Peyer's patch (tissue), 4 donors: ENCODE data around the gene KDM6A. TPM values are rescaled to one million over a fixed set of nuclear protein-coding genes. Genes with fewer than 3 reads are reported as not detected.
"Not testable (repeated sequence)": the region's sequence is repeated elsewhere in the genome, so short reads cannot be mapped to it uniquely, and the experiment has no call there.

Experiments
- DNase-seq, 3 donors: peaks; one replicate each; pipeline ENCODE4 v3.0.0-alpha.2; 2017 to 2019
- H3K27ac ChIP-seq, 4 donors: fragments of 200-600 bp; sonication (generic); one replicate each; pipeline ENCODE4 v1.5.1; 2016 to 2019
- H3K27me3 ChIP-seq, 2 donors: fragments of 200-600 bp; sonication (generic); one replicate each; pipeline ENCODE4 v1.5.1; 2019
- H3K36me3 ChIP-seq, 3 donors: fragments of 200-600 bp; sonication (generic); one replicate each; pipeline ENCODE4 v1.5.1; 2016 to 2019
- H3K4me1 ChIP-seq, 4 donors: fragments of 200-600 bp; sonication (generic); one replicate each; pipeline ENCODE4 v1.5.1; 2016 to 2019
- H3K4me3 ChIP-seq, 4 donors: fragments of 200-600 bp; sonication (generic); 1 replicate in 3 of 4; 2 replicates in 1 of 4; pipeline ENCODE4 v1.5.1; 2016 to 2019; ENCODE audit warnings: mild to moderate bottlenecking in 1 of 4
- H3K9me3 ChIP-seq, 4 donors: fragments of 200-600 bp; sonication (generic); one replicate each; pipeline ENCODE4 v1.5.1; 2016 to 2019; ENCODE audit warnings: mild to moderate bottlenecking in 1 of 4
- POLR2A ChIP-seq, 2 donors: fragments of 450-650 bp; IDR thresholded peaks; one replicate each; pipeline ENCODE4 v1.5.1; 2017; ENCODE audit warnings: antibody characterized with exemption in 2 of 2, mild to moderate bottlenecking in 2 of 2, moderate library complexity in 2 of 2
- total RNA-seq, 4 donors: library from RNA; depleted of rRNA; stranded (reverse); fragments of >200 nt; gene quantifications; one replicate each; pipeline ENCODE4 v1.1.0, GENCODE V29; 2016
- TF ChIP-seq, protein P1 (sequence below), 6 experiments: fragments of 450-650 bp in 4 of 6; fragments of 200-600 bp in 2 of 6; sonication (generic) in 1 of 6; IDR thresholded peaks; one replicate each; pipeline ENCODE4 v1.5.1; 2017 to 2019; ENCODE audit warnings: antibody characterized with exemption in 6 of 6, mild to moderate bottlenecking in 3 of 6, moderate library complexity in 1 of 6

The KDM6A gene
- total RNA-seq, 4 donors from 2014 or later, result 40.4 to 83.2 (median 73.7) TPM

DNA sequence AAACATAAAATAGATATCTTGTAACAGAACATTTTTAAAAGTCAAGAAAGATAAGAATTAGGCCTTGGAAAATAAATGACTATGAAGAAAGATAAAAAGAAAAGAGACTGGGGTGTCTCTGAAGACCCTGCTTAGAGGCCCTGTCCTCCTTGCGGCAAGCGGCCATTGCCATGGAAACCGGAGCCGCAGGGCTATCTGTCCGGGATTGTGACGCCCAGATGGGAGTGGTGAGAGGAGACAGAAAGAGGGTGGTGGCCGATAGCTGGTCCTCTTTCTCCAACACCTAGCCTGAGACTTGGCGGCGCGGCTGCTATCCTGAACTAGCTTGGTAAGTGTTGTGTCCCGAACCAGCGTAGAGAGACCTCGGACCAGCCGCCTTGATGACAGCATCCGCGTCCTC is 29.2 kb upstream of the KDM6A start, which contains the start of gene DUSP21:
TSS of gene DUSP21 (plus strand) at position 269 of the 400 bp plus-strand sequence. CDS start at position 381, 112 bp downstream.
- TF ChIP-seq, protein P1, sequence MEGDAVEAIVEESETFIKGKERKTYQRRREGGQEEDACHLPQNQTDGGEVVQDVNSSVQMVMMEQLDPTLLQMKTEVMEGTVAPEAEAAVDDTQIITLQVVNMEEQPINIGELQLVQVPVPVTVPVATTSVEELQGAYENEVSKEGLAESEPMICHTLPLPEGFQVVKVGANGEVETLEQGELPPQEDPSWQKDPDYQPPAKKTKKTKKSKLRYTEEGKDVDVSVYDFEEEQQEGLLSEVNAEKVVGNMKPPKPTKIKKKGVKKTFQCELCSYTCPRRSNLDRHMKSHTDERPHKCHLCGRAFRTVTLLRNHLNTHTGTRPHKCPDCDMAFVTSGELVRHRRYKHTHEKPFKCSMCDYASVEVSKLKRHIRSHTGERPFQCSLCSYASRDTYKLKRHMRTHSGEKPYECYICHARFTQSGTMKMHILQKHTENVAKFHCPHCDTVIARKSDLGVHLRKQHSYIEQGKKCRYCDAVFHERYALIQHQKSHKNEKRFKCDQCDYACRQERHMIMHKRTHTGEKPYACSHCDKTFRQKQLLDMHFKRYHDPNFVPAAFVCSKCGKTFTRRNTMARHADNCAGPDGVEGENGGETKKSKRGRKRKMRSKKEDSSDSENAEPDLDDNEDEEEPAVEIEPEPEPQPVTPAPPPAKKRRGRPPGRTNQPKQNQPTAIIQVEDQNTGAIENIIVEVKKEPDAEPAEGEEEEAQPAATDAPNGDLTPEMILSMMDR (IDR thresholded peaks at IDR 0.05), result no peak
- TF ChIP-seq POLR2A (IDR thresholded peaks at IDR 0.05), result no peak
- Histone ChIP-seq H3K36me3 (no peaks in the 10 kb centered on the region), H3K27me3 (no peaks in the 10 kb centered on the region), H3K4me3 (no peak within 1 kb of the TSS), H3K4me1 (no peaks in the 10 kb centered on the region), H3K9me3 (no peaks in the 10 kb centered on the region), H3K27ac (peak within 1 kb of the TSS in 1 of 4 donors; percentile 34)
- no peak for DNase-seq

DNA sequence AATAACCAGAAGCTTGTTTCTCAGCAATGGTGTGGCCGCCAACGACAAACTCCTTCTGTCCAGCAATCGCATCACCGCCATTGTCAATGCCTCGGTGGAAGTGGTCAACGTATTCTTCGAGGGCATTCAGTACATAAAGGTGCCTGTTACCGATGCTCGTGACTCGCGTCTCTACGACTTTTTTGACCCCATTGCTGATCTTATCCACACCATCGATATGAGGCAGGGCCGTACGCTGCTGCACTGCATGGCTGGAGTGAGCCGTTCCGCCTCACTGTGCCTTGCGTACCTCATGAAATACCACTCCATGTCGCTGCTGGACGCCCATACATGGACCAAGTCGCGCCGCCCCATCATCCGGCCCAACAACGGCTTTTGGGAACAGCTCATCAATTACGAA is 28.8 kb upstream of the KDM6A start:
- Histone ChIP-seq H3K4me1 (no peaks in the 10 kb centered on the region), H3K27ac (no peak overlapping the region), H3K9me3 (no peaks in the 10 kb centered on the region), H3K36me3 (no peaks in the 10 kb centered on the region), H3K4me3 (no peak overlapping the region), H3K27me3 (no peaks in the 10 kb centered on the region)
- TF ChIP-seq, protein P1 (IDR thresholded peaks at IDR 0.05), result no peak
- TF ChIP-seq POLR2A (IDR thresholded peaks at IDR 0.05), result no peak
- no peak for DNase-seq

DNA sequence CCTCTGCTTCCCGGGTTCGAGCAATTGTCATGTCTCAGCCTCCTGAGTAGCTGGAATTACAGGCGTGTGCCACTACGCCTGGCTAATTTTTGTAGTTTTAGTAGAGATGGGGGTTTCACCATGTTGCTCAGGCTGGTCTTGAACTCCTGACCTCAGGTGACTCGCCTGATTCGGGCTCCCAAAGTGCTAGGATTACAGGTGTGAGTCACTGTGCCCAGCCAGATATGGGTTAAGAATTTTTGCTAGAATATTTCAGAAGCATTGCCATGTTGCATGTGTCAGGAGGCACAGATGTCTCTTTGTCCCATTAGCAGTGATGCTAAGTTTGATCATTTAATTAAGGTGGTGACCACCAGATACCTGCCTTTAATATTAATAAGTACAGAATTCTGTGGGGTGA is 22.1 kb upstream of the KDM6A start:
- not testable (repeated sequence) for H3K27me3 ChIP-seq, H3K9me3 ChIP-seq, H3K36me3 ChIP-seq, H3K4me1 ChIP-seq, H3K27ac ChIP-seq, H3K4me3 ChIP-seq, DNase-seq

DNA sequence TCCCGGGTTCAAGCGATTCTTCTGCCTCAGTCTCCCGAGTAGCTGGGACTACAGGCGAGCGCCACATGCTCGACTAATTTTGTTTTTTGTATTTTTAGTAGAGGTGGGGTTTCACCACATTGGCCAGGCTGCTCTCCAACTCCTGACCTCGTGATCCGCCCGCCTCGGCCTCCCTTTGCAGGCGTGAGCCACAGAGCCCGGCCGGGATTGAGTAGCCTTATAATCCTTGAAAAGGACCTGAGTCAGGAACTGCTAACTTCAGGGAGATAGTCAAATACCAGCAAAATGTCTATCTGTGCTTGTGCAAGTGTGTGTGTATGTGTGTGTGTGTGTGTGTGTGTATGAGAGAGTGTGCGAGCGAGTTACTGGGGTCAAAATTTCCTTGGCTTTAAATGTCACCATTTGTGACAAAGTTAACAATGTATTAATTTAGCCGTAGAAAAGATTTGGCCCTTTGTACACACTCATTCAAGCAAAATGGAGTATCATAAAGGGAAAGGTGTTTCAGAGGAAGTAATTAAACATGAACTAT is 1.8 kb upstream of the KDM6A start:
- TF ChIP-seq POLR2A (IDR thresholded peaks at IDR 0.05), result no peak
- TF ChIP-seq, protein P1 (IDR thresholded peaks at IDR 0.05), result no peak
- Histone ChIP-seq H3K4me1 (no peaks in the 10 kb centered on the region), H3K4me3 (peak overlapping the region in 3 of 4 donors; percentile 93 to 97 (median 96)), H3K27me3 (no peaks in the 10 kb centered on the region), H3K9me3 (no peaks in the 10 kb centered on the region), H3K27ac (peak overlapping the region in 3 of 4 donors; percentile 12 to 99 (median 99)), H3K36me3 (no peaks in the 10 kb centered on the region)
- peak in 1 of 3 donors; percentile 46 for DNase-seq

DNA sequence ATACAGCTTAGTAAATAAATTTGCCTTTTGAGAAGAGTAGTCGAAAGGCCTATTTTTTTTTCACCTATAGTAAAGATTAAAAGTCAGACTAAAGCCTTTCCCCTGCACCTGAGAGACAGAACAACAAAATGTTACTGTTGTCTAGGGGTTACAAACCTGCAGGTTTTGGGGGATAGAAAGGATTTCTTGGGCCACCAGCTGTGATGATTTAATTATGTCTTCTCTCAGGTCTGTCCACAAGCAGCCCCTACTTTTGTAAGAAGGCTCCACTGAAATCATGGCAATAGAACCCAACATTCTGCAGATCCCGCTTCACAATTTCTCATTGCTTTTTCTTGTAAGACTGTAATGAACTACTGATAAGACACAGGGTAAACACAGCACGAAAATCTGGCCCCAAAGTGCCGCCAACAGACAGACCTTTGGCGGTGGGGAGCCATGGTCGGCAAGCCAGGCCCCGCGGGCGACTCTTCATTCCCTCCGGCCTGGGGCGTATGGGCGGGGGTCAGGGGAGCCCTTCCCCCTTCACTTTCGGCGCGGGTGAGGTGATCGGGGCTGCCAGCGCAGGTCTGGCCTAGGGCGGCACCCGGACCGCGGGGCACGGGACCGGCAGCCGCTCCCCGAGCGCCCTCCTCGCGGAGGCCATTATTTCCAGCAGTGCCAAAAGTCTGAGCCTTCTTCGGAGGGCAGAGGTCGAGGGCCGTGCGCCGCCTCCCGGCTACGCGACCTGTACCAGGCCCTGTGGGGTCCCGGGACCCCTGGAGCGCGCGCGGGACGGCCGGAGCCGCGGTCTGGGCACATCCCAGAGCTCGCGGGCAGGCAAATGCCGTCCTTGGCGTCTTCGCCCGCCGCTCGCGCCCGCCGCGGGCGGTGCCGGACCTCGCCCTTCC is 812 bp upstream of the KDM6A start:
- Histone ChIP-seq H3K27ac (peak overlapping the region; percentile 99 to 100 (median 99)), H3K4me3 (peak overlapping the region; percentile 84 to 97 (median 94)), H3K36me3 (no peaks in the 10 kb centered on the region), H3K4me1 (no peaks in the 10 kb centered on the region), H3K9me3 (no peaks in the 10 kb centered on the region), H3K27me3 (no peaks in the 10 kb centered on the region)
- peak in 1 of 3 donors; percentile 39 for DNase-seq
- TF ChIP-seq, protein P1 (IDR thresholded peaks at IDR 0.05), result no peak
- no peak for TF ChIP-seq POLR2A (IDR thresholded peaks at IDR 0.05)
